Skeletal muscle tissue (tissue), 4 donors: ENCODE measurements around the gene NAA25. TPM values are rescaled to one million over a fixed set of nuclear protein-coding genes. Genes with fewer than 3 reads are reported as not detected.

ENCODE experiments used
- H3K27ac ChIP-seq: one replicate; pipeline ENCODE4 v1.7.0; 2013; ENCODE audit warnings: mild to moderate bottlenecking, low read depth, low read length, inconsistent platforms
- H3K27me3 ChIP-seq, 3 donors: one replicate each; pipeline ENCODE4 v1.7.0; 2013; ENCODE audit warnings: low read length in 3 of 3; ENCODE audit not compliant: control insufficient read depth in 3 of 3, insufficient read depth in 3 of 3
- H3K36me3 ChIP-seq, 3 donors: one replicate each; pipeline ENCODE4 v1.7.0; 2013; ENCODE audit warnings: low read length in 3 of 3; ENCODE audit not compliant: control insufficient read depth in 3 of 3, insufficient read depth in 3 of 3
- H3K4me1 ChIP-seq, 3 donors: one replicate each; pipeline ENCODE4 v1.7.0; 2013; ENCODE audit warnings: low read length in 3 of 3, mild to moderate bottlenecking in 3 of 3; ENCODE audit not compliant: control insufficient read depth in 3 of 3, insufficient read depth in 3 of 3
- H3K4me3 ChIP-seq, 3 donors: one replicate each; pipeline ENCODE4 v1.7.0; 2013; ENCODE audit warnings: low read length in 3 of 3
- H3K9ac ChIP-seq, 3 donors: one replicate each; pipeline ENCODE4 v1.7.0; 2013; ENCODE audit warnings: low read length in 3 of 3, mild to moderate bottlenecking in 3 of 3, moderate library complexity in 2 of 3, low read depth in 1 of 3
- H3K9me3 ChIP-seq, 3 donors: one replicate each; pipeline ENCODE4 v1.7.0; 2013; ENCODE audit warnings: low read length in 3 of 3; ENCODE audit not compliant: control insufficient read depth in 3 of 3
- total RNA-seq: library from RNA; depleted of rRNA; stranded (reverse); fragments of >200 nt; gene quantifications from one replicate; pipeline ENCODE4 v1.2.3, GENCODE V29; 2014
- donor health status: Osteomylitis.

NAA25 gene
- total RNA-seq, result 38.1 TPM

GRCh38 chr12:112108202-112109079 is at the start of gene NAA25:
Gene NAA25, minus strand, starts transcription at chr12:112108783. Its CDS starts 10 bp downstream, at chr12:112108773.
- Histone ChIP-seq H3K4me1 (peaks cover 20 to 34% (median 28%) of the 10 kb centered on the region in 3 donors), H3K9ac (peak within 1 kb of the TSS; percentile 98 to 99 (median 98)), H3K4me3 (peak within 1 kb of the TSS; percentile 94 to 100 (median 98)), H3K27me3 (no peaks in the 10 kb centered on the region), H3K27ac (peak within 1 kb of the TSS; percentile 98), H3K9me3 (no peaks in the 10 kb centered on the region), H3K36me3 (no peaks in the 10 kb centered on the region)

GRCh38 chr12:112153893-112154219 is 45.3 kb upstream of the NAA25 start:
- Histone ChIP-seq H3K9me3 (no peaks in the 10 kb centered on the region), H3K4me1 (no peaks in the 10 kb centered on the region), H3K36me3 (peaks cover 38 to 54% (median 41%) of the 10 kb centered on the region in 3 donors), H3K9ac (no peak overlapping the region), H3K27ac (no peak overlapping the region), H3K27me3 (no peaks in the 10 kb centered on the region), H3K4me3 (no peak overlapping the region)

DNA sequence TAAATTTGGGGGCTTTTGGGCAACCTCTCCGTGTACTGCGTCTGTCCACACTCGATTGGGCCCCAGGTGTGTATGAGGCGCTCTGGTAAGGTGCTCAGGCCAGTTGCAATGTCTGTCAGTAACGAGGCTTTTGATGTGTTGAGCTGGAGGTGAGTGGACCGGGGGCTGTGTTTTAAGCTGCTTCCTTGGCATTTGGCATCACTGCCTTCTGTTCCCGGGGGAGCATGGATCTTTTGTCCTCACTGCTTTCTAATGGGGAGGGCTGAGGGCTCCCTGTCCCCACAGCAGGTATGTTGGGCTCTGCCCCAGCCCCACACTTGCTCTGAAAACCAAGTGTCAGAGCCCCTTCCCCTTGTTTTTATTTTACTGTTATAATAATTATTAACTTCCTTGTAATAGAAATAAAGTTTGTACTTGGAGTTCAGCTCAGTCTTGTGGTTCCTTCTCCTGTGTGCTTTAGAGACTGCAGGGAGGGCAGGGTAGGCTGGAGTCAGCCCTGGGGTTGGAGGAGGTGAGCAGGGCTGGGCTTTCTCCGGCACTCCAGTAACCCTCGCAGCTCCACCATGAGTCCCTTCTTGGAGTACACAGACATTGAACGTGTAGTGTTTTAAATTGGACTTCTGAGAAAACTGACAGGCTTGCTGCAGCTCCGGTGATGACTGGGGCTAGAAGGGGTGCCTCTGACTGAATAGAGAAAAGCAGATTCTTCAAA is 44.8 kb upstream of the NAA25 start:
- Histone ChIP-seq H3K27me3 (no peaks in the 10 kb centered on the region), H3K9ac (no peak overlapping the region), H3K4me3 (no peak overlapping the region), H3K9me3 (no peaks in the 10 kb centered on the region), H3K4me1 (no peaks in the 10 kb centered on the region), H3K27ac (no peak overlapping the region), H3K36me3 (peaks cover 36 to 53% (median 46%) of the 10 kb centered on the region in 3 donors)

- Histone ChIP-seq H3K9me3 (no peaks in the 10 kb centered on the region), H3K27ac (no peak overlapping the region), H3K9ac (no peak overlapping the region), H3K4me1 (no peaks in the 10 kb centered on the region), H3K4me3 (no peak overlapping the region), H3K36me3 (peaks cover 41 to 57% (median 47%) of the 10 kb centered on the region in 3 donors), H3K27me3 (no peaks in the 10 kb centered on the region)
Observed at GRCh38 chr12:112151766-112152541, 43.4 kb upstream of the NAA25 start.

GRCh38 chr12:112149596-112149995 is 41.0 kb upstream of the NAA25 start:
- Histone ChIP-seq H3K9ac (no peak overlapping the region), H3K4me1 (no peaks in the 10 kb centered on the region), H3K36me3 (peaks cover 54 to 73% (median 61%) of the 10 kb centered on the region in 3 donors), H3K9me3 (no peaks in the 10 kb centered on the region), H3K27ac (no peak overlapping the region), H3K4me3 (no peak overlapping the region), H3K27me3 (no peaks in the 10 kb centered on the region)

GRCh38 chr12:112148031-112148513 is 39.5 kb upstream of the NAA25 start:
- Histone ChIP-seq H3K36me3 (peaks cover 56 to 72% (median 63%) of the 10 kb centered on the region in 3 donors), H3K9ac (no peak overlapping the region), H3K27me3 (no peaks in the 10 kb centered on the region), H3K4me3 (no peak overlapping the region), H3K4me1 (no peaks in the 10 kb centered on the region), H3K9me3 (no peaks in the 10 kb centered on the region), H3K27ac (no peak overlapping the region)

DNA sequence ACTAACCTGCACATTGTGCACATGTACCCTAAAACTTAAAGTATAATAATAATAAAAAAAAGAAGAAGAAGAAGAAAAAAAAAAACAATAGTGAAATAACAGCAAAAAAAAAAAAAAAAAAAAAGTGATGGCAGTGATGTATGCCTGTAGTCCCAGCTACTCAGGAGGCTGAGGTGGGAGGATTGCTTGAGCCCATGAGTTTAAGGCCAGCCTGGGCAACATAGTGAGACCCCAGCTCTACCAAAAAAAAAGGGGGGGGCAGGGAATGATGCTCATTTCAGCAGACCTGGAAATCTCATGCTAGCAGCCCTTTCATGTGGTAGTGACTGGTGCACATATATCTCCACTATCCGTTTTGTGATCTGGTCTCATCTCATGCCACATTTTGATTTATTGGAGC is 37.5 kb upstream of the NAA25 start:
- Histone ChIP-seq H3K9me3 (no peaks in the 10 kb centered on the region), H3K36me3 (peaks cover 49 to 62% (median 60%) of the 10 kb centered on the region in 3 donors)

GRCh38 chr12:112140728-112141127 is 32.1 kb upstream of the NAA25 start:
- no peak overlapping the region for H3K4me3 ChIP-seq
- H3K27ac ChIP-seq, result no peak overlapping the region

More for the DNA sequence above, 37.5 kb upstream of the NAA25 start:
- Histone ChIP-seq H3K4me1 (no peaks in the 10 kb centered on the region), H3K27me3 (no peaks in the 10 kb centered on the region), H3K27ac (no peak overlapping the region), H3K9ac (no peak overlapping the region), H3K4me3 (no peak overlapping the region)

DNA sequence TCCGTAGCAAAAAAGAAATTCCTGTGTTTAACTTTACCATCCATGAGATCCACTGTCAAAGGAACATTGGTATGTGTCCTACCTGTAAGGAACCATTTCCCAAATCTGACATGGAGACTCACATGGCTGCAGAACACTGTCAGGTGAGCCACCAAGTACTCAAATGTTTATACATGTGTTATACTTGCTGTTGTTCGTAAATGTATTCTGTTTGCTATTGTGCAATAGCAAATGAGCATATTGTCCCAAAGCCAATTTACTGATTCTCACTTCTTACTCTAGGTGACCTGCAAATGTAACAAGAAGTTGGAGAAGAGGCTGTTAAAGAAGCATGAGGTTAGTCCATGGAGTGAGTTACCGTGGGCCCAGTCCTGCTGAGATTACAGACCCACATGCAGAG is 26.1 kb upstream of the NAA25 start:
- no peak overlapping the region for H3K9ac ChIP-seq
- H3K4me3 ChIP-seq, result no peak overlapping the region
- no peaks in the 10 kb centered on the region for H3K27me3 ChIP-seq
- H3K36me3 ChIP-seq, result peaks cover 11 to 37% (median 24%) of the 10 kb centered on the region in 3 donors
- no peak overlapping the region for H3K27ac ChIP-seq
- no peaks in the 10 kb centered on the region for H3K9me3 ChIP-seq
- H3K4me1 ChIP-seq, result peaks cover 1 to 9% (median 4%) of the 10 kb centered on the region in 3 donors

More at GRCh38 chr12:112140728-112141127, 32.1 kb upstream of the NAA25 start:
- Histone ChIP-seq H3K27me3 (no peaks in the 10 kb centered on the region), H3K4me1 (no peaks in the 10 kb centered on the region), H3K9me3 (no peaks in the 10 kb centered on the region), H3K36me3 (peaks cover 28 to 57% (median 49%) of the 10 kb centered on the region in 3 donors), H3K9ac (no peak overlapping the region)
